Loucy (cell line): Measurements from ENCODE around the gene TRPM1.

Source experiments
- EZH2phosphoT487 ChIP-seq: fragments of 200-600 bp; IDR thresholded peaks from 2 replicates; pipeline ENCODE4 v1.6.1; 2018; ENCODE audit warnings: antibody characterized with exemption, mild to moderate bottlenecking, moderate library complexity, borderline replicate concordance
- TF ChIP-seq, protein P1 (sequence below): fragments of 200-600 bp; sonication (generic); conservative IDR thresholded peaks from 2 replicates; pipeline ENCODE4 v1.5.1; 2014; ENCODE audit warnings: mild to moderate bottlenecking, antibody characterized with exemption, low read length

DNA sequence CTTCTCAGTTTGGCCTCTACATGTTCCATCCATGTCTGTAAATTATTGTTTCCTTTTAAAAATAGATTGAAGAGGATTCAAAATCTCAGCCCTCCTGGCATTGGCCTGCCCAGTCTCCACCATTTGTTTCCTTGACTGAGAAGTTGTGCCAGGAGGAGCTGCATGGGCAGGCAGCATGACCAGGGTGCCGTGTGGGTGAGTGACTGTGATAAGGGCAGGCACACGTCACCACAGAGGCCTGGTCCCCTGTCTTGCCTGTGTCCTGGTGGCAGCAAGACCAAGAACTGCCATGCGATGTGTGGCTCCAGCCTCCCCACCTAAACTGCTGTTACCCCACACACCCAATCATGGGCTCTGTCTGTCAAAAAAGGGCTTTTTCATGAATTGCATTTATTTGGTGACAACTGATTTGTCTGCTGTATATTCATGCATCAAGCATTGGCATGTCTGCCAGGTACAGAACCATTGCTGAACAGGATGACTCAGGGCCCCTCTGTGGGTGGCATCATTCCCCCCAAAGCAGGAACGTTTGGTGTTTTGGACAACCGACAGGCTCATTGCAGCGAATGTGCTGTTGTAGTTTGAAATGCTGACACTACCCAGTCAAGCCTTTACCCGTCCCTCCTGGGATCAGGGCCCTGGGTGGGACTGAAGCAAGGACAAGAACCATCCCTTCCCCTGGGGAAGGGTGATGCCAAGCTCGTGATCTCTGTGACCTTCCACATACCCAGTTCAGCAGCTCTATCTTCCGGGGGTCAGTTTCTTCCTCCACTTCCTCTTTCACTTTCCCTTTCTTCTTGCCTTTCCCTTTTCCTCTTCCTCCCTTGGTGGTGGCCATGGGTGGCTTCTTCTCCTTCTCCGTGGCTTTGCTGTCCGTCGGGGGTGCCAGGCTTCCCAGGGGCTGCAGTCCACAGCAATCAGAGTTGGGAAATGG, 51.6 kb downstream of the TRPM1 start:
- TF ChIP-seq, protein P1, sequence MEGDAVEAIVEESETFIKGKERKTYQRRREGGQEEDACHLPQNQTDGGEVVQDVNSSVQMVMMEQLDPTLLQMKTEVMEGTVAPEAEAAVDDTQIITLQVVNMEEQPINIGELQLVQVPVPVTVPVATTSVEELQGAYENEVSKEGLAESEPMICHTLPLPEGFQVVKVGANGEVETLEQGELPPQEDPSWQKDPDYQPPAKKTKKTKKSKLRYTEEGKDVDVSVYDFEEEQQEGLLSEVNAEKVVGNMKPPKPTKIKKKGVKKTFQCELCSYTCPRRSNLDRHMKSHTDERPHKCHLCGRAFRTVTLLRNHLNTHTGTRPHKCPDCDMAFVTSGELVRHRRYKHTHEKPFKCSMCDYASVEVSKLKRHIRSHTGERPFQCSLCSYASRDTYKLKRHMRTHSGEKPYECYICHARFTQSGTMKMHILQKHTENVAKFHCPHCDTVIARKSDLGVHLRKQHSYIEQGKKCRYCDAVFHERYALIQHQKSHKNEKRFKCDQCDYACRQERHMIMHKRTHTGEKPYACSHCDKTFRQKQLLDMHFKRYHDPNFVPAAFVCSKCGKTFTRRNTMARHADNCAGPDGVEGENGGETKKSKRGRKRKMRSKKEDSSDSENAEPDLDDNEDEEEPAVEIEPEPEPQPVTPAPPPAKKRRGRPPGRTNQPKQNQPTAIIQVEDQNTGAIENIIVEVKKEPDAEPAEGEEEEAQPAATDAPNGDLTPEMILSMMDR, result no peak
- TF ChIP-seq EZH2phosphoT487, result no peak
